Stimulated activated CD4-positive, alpha-beta T cell treated with anti-CD3 and anti-CD28 coated beads, Interleukin-1b, Interleukin-23, amount 100 ng/mL, for 4 hours (primary cell): ENCODE results near the gene PDIA6.
"Not testable (repeated sequence)": the region's sequence is repeated elsewhere in the genome, so short reads cannot be mapped to it uniquely, and the experiment has no call there.

Experiments
- DNase-seq, 2 donors: peaks; one replicate each; pipeline ENCODE4 v3.0.0-alpha.2; 2020; ENCODE audit warnings: low read depth in 2 of 2

Gene PDIA6

DNA sequence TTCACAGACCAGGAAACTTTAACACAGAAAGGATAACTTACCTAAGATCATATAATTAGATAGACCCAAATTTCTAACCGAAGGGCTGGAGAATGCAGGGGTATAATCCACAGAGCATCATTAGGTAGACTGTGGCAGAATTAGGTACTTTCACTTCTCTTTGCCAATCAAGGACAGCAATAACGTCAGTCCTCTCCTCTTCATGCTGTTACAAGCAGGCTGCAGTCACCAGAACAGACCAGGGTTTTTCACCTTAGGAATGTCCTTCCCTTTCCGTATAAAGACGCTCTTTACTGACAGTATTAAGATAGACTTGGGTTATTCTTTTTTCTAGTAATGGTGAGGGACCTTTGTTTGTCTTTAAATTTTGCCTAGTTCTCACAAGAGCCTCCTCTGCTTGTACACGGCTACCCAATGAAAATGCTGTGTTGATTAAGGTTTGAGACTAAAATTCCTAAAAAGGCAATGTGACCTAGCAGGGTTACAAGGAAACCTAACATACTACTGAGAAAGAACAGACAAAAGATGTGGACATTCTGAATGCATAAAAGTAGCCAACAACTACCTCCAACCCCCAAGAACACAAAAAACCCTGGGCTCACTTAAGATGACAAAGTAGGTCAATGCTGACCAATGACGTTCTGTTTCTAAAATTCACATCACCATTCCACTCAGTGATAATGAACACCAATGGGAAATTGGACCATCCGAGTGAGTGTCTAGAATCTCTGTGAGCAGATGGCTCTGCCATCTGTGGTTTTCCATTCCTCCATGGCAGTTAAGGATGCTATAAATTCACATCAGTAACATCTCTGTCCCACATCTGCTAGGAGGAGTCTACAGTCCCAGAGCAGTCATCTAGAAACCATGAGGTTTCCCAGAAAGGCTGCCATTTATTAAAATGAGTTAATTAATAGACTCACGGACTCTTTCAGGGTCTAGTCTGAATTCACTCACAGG, 2.1 kb downstream of the PDIA6 start:
- DNase-seq = no peak

DNA sequence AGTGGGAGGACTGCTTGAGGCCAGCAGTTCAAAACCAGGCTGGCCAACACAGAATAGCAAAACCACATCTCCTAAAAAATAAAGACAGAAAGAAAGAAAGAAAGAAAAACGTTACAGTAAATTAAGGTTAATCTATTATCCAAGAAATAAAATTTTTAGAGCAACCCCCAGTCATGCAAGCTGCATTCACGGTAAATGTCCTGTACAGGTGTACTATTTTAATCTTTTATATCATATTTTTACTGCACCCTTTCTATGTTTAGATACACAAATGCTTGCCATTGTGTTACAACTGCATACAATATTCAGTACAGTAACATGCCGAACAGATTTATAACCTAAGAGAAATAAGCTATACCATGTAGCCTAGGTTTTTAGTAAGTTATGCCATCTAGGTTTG, 6.0 kb downstream of the PDIA6 start:
- DNase-seq = no peak

GRCh38 chr2:10805990-10806389, 6.6 kb downstream of the PDIA6 start:
- not testable (repeated sequence) for DNase-seq

DNA sequence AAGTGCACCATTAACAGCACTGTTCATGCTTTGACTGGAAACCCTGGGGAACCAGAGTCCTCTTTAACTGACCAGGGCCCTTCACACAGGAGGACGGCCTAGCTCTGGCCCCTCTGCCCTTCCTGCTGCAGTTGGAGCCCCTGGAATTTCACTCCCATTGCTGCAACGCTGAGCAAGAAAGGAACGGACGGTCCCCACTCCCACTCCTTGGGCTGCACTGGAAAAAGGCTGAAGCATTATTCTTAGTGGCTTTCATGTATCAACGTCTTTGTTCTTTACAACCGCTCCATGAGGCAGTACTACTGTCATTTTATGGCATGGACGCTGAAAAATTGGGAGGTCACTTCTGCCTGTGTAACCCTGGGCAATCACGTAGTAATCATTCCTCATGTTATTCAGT, 9.9 kb downstream of the PDIA6 start:
- no peak for DNase-seq

- no peak for DNase-seq
Measured at GRCh38 chr2:10800163-10800562, 12.4 kb downstream of the PDIA6 start.

DNA sequence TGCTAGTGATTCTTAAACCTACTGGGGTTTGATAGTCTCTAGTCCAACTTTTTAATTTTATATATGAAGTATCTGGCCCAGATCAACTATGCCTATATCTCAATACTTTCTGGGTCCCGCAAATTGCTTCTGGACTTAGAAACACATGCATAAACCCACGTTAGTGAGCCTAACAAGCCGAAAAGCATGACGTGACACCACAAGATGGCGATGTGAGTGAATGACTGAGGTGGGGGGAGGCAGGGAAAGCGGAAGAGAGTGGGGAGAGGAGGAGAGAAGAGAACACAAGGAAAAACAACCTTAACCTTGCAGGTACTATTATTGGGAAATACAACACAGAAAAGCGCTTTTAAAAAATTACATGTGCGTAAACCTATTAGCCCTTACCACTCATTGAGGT, 13.8 kb downstream of the PDIA6 start:
- DNase-seq = no peak

- no peak for DNase-seq
Measured at GRCh38 chr2:10796703-10797102, 15.9 kb downstream of the PDIA6 start.

DNA sequence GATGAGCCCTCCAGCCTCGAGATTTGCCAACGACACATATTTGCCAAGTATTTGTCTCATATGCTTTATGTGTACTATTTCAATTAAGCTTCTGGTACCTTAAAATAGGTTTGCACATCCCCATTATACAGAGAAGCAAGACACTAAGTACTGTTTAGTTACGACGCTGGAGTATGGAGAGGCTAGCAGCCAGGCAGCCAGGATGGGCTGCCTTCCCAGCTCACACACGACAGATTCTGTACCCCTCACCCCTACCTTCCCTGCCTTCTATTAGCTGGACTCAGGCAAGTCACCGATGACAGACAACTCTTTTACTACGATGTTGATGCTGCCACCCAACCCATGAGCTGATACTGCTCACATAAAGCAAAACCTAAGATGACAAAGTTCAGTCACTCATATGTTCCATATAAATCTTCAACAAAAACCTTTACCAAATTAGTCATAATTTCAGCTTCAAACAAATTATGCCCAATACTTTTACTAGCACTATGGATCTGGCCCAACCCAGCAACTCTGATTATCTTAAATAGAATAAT, 17.0 kb downstream of the PDIA6 start:
- no peak for DNase-seq

DNA sequence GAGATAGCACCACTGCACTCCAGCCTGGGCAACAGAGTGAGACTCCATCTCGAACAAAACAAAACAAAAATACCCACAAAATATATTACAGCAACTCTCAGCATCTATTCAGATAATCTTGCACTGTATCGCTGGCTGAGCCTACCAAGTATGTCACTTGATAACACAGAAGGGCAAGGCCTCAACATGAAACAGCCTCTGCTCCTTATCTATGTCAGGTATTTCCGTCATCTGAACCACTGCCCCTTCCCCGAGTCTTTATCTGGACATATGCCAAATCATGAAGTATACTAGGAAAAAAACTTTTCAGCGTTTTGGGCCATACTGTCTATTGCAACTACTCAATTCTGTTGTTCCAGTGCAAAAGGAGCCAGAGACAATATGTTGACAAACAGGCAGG, 17.7 kb downstream of the PDIA6 start:
- no peak for DNase-seq

GRCh38 chr2:10793816-10794215, 18.8 kb downstream of the PDIA6 start:
- DNase-seq = no peak

DNA sequence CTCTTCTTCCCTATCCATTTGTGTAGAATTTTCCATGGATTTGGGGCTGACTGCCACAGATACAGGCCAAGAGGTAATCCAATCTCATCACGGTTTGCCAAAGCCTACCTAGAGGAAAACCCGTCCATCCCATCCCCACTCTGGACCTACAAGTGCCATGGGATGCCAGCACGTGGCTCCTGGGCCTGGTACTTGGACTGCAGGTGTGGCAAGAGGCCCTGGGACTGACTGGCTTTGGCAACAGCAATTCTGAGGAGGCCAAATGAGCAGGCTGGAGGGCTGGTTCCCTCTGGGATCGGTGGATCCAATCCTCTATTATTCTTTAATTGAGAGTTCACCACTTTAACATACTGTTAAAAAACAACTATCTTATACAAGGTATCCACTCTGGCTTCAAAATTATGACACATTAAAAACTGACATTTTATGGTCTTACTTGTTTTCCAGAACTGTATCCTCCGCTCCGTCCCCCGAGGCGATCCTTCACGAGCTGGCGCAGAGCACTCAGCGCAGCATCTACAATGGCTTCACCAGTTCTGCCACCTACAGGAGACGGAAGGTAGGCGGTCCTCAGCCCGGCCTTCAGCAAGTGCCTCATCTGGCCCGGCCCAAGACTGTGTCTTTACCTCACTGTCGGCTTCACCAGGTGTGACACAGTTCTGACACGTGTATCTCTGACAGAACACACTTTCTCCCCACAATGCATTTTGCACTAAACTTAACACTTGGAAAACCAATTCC, 19.8 kb downstream of the PDIA6 start:
- DNase-seq = no peak

DNA sequence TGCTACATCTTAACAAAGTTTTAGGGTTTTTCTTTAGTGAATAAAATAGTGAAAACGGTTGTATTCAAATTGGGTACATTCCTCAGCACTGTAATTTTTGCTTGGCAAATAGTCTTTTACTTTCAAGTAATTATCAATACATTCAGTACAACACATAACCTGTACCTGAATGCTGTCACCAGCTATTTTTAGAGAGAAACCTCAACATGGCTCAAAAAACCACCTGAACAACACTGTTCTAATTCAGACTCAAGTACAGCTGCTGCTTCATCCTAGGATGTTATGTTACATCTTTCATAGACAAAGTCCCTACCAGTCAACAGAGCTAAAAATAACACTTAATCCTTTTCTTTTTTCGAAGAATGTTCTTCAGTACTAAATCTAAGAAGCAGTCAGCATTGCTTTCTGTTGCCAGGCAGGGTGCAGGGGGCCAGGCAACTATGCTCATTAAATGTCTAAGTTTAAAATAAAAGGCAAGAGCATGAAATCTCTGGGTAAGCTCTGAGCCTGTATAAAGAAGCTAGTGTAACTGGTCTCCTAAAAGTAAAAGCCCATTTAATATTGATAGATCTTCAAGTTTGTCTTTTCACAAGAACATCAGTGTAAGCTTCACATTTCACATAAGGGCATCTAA, 20.5 kb downstream of the PDIA6 start:
- no peak for DNase-seq

DNA sequence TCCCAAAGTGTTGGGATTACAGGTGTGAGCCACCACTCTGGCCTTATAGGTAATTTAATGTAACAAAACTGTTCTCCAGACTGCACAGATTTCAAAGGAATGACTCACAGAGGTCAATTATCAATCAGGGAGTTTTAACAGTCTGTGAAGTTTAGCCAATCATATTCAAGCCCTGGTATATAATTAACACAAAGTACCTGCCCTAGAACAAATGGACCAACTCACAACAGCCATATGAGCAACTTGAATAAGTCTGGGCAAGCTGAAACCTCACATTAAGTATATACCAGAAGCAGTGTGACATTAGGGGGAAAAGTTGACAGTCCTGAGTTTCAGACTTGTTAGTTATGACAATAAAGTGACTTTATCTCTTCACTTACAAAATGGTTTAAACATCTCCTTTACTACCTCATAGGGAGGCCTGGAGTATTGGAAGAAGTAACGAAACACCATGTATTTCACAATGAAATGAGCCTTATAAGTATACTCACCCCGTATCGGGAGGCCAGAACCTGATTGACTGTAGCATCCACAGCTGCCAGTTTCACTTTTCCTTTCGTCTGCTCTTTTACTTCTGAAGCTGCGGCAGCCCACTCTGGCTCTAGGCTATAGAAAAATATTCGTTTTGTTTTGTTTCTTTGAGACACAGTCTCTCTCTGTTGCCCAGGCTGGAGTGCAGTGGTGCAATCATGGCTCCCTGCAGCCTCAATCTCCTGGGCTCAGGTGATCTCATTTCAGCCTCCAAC, 22.2 kb downstream of the PDIA6 start:
- DNase-seq = no peak

- no peak for DNase-seq
Measured at GRCh38 chr2:10788855-10789254, 23.7 kb downstream of the PDIA6 start.

- peak in 1 of 2 donors; percentile 12 for DNase-seq
Measured at GRCh38 chr2:10787176-10787968, 25.2 kb downstream of the PDIA6 start.

GRCh38 chr2:10786240-10786982, 26.2 kb downstream of the PDIA6 start:
- DNase-seq = no peak

DNA sequence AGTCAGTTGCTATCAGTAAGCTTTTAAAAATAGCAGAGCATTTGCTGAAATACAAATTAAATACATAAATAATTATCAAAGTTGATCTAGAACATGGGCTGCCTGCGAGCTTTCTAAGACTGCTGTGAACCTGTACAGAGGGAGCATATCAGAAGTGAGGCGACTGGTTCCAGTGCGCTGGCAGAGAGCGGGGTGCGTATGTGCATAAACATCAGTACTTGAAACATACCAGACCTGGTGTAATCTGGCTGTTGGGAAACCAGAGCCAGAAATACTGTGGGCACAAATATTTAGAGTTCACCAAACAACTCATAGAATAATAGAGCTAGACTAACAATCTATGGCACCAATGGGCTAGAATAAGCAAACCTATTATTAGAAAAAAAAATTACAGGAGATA, 27.3 kb downstream of the PDIA6 start:
- DNase-seq = no peak

- DNase-seq = no peak
Measured at GRCh38 chr2:10784719-10785118, 27.9 kb downstream of the PDIA6 start.

DNA sequence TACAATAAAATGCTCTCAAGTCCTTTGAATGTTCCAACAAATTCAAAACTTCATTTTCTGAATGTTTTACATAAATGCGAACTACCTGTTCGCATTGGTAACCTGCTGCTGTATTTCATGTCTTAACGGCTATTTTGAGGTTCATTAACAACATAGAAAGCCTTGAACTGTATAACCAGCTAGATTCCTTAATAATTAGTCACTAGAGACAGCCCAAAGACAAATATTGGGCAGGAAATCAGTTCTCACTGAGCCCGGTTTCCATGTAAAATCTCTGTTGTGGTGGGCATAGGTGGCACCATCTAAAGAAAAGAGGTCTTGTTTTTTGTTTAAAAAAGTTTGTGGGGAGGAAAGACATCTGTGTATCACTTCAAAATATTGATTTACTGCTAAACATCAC, 29.2 kb downstream of the PDIA6 start:
- DNase-seq = no peak

DNA sequence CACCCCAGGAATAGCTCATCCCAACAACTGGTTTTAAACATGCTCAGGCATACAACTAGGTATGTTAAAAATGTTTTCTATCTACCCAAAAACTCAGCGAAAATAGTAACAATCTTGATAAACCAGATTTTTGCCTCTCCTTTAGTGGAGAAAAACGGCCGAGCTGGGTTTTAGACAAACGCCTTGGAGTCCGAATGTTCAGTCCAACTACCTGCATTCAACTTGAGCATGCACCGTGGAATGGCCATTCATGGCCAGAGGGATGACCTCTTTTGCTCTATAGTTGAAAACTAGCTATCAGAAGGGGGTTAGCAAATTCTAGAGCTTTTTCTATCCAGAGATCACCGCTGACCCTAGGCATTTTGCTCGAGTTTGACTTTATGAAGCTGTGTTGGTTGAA, 30.8 kb downstream of the PDIA6 start:
- no peak for DNase-seq
